OCI-LY3 (cell line): ENCODE data around the gene COBL.

Experiments
- EZH2phosphoT487 ChIP-seq: fragments of 200-600 bp; shearing (Covaris generic); IDR thresholded peaks from 2 replicates; pipeline ENCODE4 v1.6.1; 2018; ENCODE audit warnings: antibody characterized with exemption, mixed run types, low read depth
- TF ChIP-seq, protein P1 (sequence below): fragments of 200-600, 300-600 bp; sonication (generic); IDR thresholded peaks from 2 replicates; pipeline ENCODE4 v1.5.1; 2014; ENCODE audit warnings: antibody characterized with exemption, low read length, low read depth

GRCh38 chr7:51121036-51121790 is 195.4 kb downstream of the COBL start:
- TF ChIP-seq, protein P1, sequence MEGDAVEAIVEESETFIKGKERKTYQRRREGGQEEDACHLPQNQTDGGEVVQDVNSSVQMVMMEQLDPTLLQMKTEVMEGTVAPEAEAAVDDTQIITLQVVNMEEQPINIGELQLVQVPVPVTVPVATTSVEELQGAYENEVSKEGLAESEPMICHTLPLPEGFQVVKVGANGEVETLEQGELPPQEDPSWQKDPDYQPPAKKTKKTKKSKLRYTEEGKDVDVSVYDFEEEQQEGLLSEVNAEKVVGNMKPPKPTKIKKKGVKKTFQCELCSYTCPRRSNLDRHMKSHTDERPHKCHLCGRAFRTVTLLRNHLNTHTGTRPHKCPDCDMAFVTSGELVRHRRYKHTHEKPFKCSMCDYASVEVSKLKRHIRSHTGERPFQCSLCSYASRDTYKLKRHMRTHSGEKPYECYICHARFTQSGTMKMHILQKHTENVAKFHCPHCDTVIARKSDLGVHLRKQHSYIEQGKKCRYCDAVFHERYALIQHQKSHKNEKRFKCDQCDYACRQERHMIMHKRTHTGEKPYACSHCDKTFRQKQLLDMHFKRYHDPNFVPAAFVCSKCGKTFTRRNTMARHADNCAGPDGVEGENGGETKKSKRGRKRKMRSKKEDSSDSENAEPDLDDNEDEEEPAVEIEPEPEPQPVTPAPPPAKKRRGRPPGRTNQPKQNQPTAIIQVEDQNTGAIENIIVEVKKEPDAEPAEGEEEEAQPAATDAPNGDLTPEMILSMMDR: no peak
- TF ChIP-seq EZH2phosphoT487: no peak
